KMS-11 (cell line): Measurements from ENCODE around the gene TEFM.

ENCODE experiments used
- H2AFZ ChIP-seq: fragments of 200-600 bp; sonication (generic); 2 replicates; pipeline ENCODE4 v1.6.1; 2016; ENCODE audit warnings: antibody characterized with exemption, mixed run types, low read depth
- H3K27ac ChIP-seq: fragments of 200-600 bp; sonication (generic); 2 replicates; pipeline ENCODE4 v1.6.1; 2016; ENCODE audit warnings: mild to moderate bottlenecking, mixed run types
- H3K27me3 ChIP-seq: fragments of 200-600 bp; sonication (generic); 2 replicates; pipeline ENCODE4 v1.6.1; 2017; ENCODE audit warnings: mild to moderate bottlenecking, low read depth, mixed run types, moderate library complexity; ENCODE audit not compliant: insufficient read depth
- H3K36me3 ChIP-seq: fragments of 200-600 bp; sonication (generic); 2 replicates; pipeline ENCODE4 v1.6.1; 2017; ENCODE audit warnings: mild to moderate bottlenecking, mixed run types; ENCODE audit not compliant: insufficient read depth
- H3K4me1 ChIP-seq: fragments of 200-600 bp; sonication (generic); 2 replicates; pipeline ENCODE4 v1.6.1; 2016; ENCODE audit warnings: mild to moderate bottlenecking, low read depth, mixed run types; ENCODE audit not compliant: poor library complexity, severe bottlenecking
- H3K4me2 ChIP-seq: fragments of 200-600 bp; sonication (generic); 2 replicates; pipeline ENCODE4 v1.7.0; 2016; ENCODE audit warnings: mild to moderate bottlenecking, mixed run types
- H3K4me3 ChIP-seq: fragments of 200-600 bp; sonication (generic); IDR thresholded peaks from 2 replicates; pipeline ENCODE4 v1.6.1; 2017; ENCODE audit warnings: low read depth, low read length, mixed read lengths; ENCODE audit not compliant: insufficient read depth
- H3K79me2 ChIP-seq: fragments of 200-600 bp; sonication (generic); 2 replicates; pipeline ENCODE4 v1.6.1; 2016; ENCODE audit warnings: low read depth, mixed run types; ENCODE audit not compliant: insufficient read depth
- H3K9ac ChIP-seq: fragments of 200-600 bp; sonication (generic); 2 replicates; pipeline ENCODE4 v1.6.1; 2016; ENCODE audit warnings: mild to moderate bottlenecking, mixed run types
- H4K20me1 ChIP-seq: fragments of 200-600 bp; sonication (generic); 2 replicates; pipeline ENCODE4 v1.6.1; 2016; ENCODE audit warnings: mild to moderate bottlenecking, mixed run types; ENCODE audit not compliant: insufficient read depth
- TF ChIP-seq, protein P1 (sequence below): fragments of 200-600 bp; sonication (generic); conservative IDR thresholded peaks from 2 replicates; pipeline ENCODE4 v1.6.1; 2017; ENCODE audit warnings: low read depth, mild to moderate bottlenecking, antibody characterized with exemption, low read length, moderate library complexity, mixed read lengths

TEFM gene, protein sequence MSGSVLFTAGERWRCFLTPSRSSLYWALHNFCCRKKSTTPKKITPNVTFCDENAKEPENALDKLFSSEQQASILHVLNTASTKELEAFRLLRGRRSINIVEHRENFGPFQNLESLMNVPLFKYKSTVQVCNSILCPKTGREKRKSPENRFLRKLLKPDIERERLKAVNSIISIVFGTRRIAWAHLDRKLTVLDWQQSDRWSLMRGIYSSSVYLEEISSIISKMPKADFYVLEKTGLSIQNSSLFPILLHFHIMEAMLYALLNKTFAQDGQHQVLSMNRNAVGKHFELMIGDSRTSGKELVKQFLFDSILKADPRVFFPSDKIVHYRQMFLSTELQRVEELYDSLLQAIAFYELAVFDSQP

DNA sequence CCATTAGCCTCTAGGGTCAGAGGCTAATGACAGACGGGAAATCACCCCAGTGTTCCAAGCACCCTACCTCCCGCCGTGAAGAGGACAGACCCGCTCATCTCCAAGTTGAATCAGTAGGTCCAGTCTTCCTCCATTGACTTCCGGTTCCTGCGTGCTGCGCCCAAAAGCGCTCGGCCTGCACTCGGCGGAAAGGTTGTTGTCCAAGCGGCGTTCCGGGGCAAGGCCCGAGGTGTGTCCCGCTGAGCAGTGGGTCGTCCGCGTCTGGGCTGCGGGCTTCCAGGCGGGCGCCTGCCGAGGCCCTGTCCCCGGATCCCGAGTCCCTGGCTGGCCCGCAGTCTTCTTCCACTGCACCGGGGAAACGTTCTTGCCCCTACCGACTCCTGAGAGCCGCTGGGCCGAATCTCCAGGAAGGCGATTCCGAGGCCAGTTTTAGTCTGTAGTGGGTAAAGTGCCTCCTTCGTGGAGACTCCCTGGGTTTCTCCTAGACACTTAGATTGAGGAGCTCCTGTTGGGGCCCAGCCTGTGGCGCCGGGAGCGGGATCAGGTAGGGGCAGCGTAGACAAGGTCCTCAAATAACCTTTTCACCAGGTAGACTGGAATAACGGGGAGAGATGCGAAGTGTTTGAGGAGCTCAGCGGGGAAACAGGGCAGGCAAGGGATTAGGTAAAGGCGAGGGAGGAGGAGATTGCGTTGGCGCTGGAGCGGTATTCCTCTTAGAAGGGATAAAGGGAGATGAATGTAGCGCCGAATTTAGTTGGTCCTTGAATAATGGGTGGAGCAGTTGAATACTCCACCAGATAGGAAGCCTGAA is at the start of gene TEFM:
TSS of gene TEFM (minus strand) at position 138 of the 811 bp plus-strand sequence. CDS start at position 98, 40 bp downstream.
- Histone ChIP-seq H3K4me3 (peak within 1 kb of the TSS; percentile 38), H3K4me2 (peak within 1 kb of the TSS; percentile 65), H3K27ac (peak within 1 kb of the TSS; percentile 38), H3K4me1 (peaks cover 12% of the 10 kb centered on the region), H3K9ac (peak within 1 kb of the TSS; percentile 73), H3K27me3 (no peaks in the 10 kb centered on the region), H3K36me3 (no peaks in the 10 kb centered on the region; the same call in 1 of the 2 replicates), H4K20me1 (no peaks in the 10 kb centered on the region), H2AFZ (peak within 1 kb of the TSS; percentile 76), H3K79me2 (peaks cover 27% of the 10 kb centered on the region)
- TF ChIP-seq, protein P1, sequence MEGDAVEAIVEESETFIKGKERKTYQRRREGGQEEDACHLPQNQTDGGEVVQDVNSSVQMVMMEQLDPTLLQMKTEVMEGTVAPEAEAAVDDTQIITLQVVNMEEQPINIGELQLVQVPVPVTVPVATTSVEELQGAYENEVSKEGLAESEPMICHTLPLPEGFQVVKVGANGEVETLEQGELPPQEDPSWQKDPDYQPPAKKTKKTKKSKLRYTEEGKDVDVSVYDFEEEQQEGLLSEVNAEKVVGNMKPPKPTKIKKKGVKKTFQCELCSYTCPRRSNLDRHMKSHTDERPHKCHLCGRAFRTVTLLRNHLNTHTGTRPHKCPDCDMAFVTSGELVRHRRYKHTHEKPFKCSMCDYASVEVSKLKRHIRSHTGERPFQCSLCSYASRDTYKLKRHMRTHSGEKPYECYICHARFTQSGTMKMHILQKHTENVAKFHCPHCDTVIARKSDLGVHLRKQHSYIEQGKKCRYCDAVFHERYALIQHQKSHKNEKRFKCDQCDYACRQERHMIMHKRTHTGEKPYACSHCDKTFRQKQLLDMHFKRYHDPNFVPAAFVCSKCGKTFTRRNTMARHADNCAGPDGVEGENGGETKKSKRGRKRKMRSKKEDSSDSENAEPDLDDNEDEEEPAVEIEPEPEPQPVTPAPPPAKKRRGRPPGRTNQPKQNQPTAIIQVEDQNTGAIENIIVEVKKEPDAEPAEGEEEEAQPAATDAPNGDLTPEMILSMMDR, result no peak

DNA sequence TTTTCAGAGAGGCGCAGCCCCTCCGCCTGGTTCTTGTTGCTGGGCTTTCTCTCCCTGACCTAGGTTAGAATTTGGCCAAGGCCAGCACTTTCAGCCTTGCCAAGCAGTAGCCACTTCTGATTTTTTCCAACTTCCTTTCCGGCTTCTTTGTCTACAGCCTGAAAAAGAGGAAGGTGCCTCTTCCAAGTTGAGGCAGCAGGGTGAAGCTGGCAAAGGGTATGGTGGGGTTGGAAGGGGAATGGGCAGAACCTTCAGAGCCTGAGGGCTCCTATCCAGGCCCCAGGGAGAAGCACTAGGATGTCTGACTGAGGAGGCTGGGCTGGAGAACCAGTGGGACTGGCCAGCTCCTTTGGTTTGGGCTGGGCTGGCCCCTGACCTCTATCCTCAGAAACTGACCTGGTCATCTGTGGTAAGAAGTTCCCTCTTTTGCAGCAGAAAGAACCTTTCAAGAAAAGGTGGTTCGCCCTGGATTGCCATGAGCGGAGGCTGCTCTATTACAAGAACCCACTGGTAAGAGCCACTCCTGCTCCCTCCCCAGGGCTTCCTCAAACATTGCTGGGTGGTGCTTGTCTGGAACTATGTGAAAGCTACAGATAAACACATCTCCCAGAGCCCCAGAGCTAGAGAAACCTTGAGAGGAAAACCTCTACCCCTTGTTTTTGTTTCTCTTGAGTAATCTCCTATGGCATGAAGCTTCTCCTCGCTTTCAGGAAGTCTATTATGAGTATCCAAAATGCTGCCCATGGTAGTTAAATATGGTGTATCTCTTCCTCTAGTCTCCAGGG is 48.2 kb upstream of the TEFM start:
- TF ChIP-seq, protein P1, result no peak
- no peak overlapping the region for H3K4me3 ChIP-seq
- H3K27ac ChIP-seq, result no peak overlapping the region
- no peaks in the 10 kb centered on the region for H3K27me3 ChIP-seq
- no peak overlapping the region for H2AFZ ChIP-seq
- H3K9ac ChIP-seq, result no peak overlapping the region
- peaks cover 26% of the 10 kb centered on the region for H3K4me1 ChIP-seq
- no peaks in the 10 kb centered on the region for H4K20me1 ChIP-seq
- H3K79me2 ChIP-seq, result no peaks in the 10 kb centered on the region
- no peaks in the 10 kb centered on the region for H3K36me3 ChIP-seq
- no peak overlapping the region for H3K4me2 ChIP-seq

DNA sequence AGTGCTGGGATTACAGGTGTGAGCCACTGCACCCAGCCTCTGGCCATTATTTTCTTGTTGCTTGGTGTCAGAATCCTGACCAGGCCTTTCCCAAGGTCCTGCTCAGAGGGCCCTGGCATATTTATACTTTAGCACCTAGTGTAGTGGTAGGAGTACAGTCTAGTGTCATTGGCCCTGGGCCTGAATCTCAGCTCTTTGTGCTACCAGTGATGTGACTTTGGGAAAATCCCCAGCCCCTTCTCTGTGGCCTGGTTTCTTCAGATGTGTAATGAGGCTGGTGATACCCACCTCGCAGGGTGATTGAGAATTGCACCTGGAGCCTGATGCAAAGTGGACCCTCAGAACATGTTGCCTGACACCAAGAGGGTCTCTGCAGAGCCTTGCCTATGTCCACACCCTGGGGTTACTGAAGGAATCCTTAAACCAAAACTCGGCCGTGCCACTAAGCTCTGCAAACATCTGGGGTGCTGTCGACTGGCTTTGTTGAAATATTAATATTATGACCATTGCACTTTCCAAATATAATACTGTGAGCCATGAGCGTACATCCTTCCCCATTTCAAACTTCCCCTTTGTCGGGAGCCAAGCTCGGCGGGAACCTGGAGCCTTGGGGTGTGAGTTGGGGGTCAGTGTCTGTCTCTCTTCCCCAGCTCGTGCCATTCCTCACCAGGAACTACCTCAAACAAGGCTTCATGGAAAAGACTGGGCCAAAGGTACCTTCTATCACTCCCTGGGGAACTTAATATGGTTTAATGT is 46.8 kb upstream of the TEFM start:
- H3K79me2 ChIP-seq, result no peaks in the 10 kb centered on the region
- no peak overlapping the region for H3K4me3 ChIP-seq
- no peaks in the 10 kb centered on the region for H3K27me3 ChIP-seq
- no peak overlapping the region for H3K4me2 ChIP-seq
- H3K27ac ChIP-seq, result no peak overlapping the region
- H2AFZ ChIP-seq, result no peak overlapping the region
- TF ChIP-seq, protein P1, result no peak
- peaks cover 26% of the 10 kb centered on the region for H3K4me1 ChIP-seq
- H3K9ac ChIP-seq, result no peak overlapping the region
- no peaks in the 10 kb centered on the region for H4K20me1 ChIP-seq
- H3K36me3 ChIP-seq, result no peaks in the 10 kb centered on the region
